IMR-90 (cell line): Measurements from ENCODE around the gene C3orf33. TPM values are rescaled to one million over a fixed set of nuclear protein-coding genes. Genes with fewer than 3 reads are reported as not detected.

Experiments used
- ATAC-seq: fragments of 200-7000 bp; cut with Tn5 transposase; 2 replicates; pipeline ENCODE4 v1.9.1; 2020; ENCODE audit warnings: low read depth, mild to moderate bottlenecking, moderate library complexity
- BruUV-seq: library from RNA; stranded (reverse); fragments of 400-500 nt; replicated peaks from 2 replicates; lab custom pipeline; 2021; lab: Mats Ljungman, UMichigan
- CTCF ChIA-PET: fragments of 300-600 bp; formaldehyde crosslinking; extraction: SDS; loops from one replicate; lab custom pipeline; 2021; ENCODE audit warnings: antibody characterized with exemption; lab: Yijun Ruan, JAX
- POLR2A ChIA-PET: fragments of 300-600 bp; sonication (Branson Sonifier 250); formaldehyde crosslinking; loops from one replicate; lab custom pipeline; 2022; ENCODE audit warnings: antibody characterized with exemption; ENCODE audit not compliant: unreplicated experiment; lab: Charles Lee
- DNase-seq: peaks from one replicate; pipeline ENCODE4 v3.0.0; 2013
- H2AFZ ChIP-seq: replicated peaks from 2 replicates; pipeline ENCODE3; 2013; ENCODE audit warnings: low read length, mild to moderate bottlenecking; ENCODE audit not compliant: poor library complexity
- H2AK5ac ChIP-seq: 2 replicates; pipeline ENCODE4 v1.6.1; 2013; ENCODE audit warnings: low read depth, low read length, inconsistent platforms
- H2AK9ac ChIP-seq: replicated peaks from 2 replicates; pipeline ENCODE3; 2013; ENCODE audit warnings: mild to moderate bottlenecking, low read depth, low read length, moderate library complexity; ENCODE audit not compliant: poor library complexity
- H2BK120ac ChIP-seq: 2 replicates; pipeline ENCODE4 v1.6.1; 2013; ENCODE audit warnings: low read depth, low read length, inconsistent platforms
- H2BK15ac ChIP-seq: 3 replicates; pipeline ENCODE4 v1.6.1; 2013; ENCODE audit warnings: low read depth, low read length, inconsistent platforms
- H2BK20ac ChIP-seq: 2 replicates; pipeline ENCODE4 v1.6.1; 2013; ENCODE audit warnings: low read depth, mild to moderate bottlenecking, inconsistent platforms, low read length, moderate library complexity
- H2BK5ac ChIP-seq: 2 replicates; pipeline ENCODE4 v1.6.1; 2013; ENCODE audit warnings: mild to moderate bottlenecking, low read depth, low read length, inconsistent platforms; ENCODE audit not compliant: poor library complexity, severe bottlenecking
- H3K14ac ChIP-seq: replicated peaks from 2 replicates; pipeline ENCODE4 v1.6.1; 2013; ENCODE audit warnings: low read depth, low read length, inconsistent platforms
- H3K18ac ChIP-seq: 2 replicates; pipeline ENCODE4 v1.6.1; 2013; ENCODE audit warnings: low read depth, low read length, control low read depth
- H3K23ac ChIP-seq: 2 replicates; pipeline ENCODE4 v1.6.1; 2013; ENCODE audit warnings: low read depth, low read length, inconsistent platforms
- H3K27ac ChIP-seq: 2 replicates; pipeline ENCODE4 v1.5.1; 2013; ENCODE audit warnings: mild to moderate bottlenecking, control low read depth, low read length; ENCODE audit not compliant: insufficient read depth
- H3K27me3 ChIP-seq: 2 replicates; pipeline ENCODE4 v1.6.1; 2013; ENCODE audit warnings: low read length; ENCODE audit not compliant: control insufficient read depth, insufficient read depth
- H3K36me3 ChIP-seq: 2 replicates; pipeline ENCODE4 v1.6.1; 2013; ENCODE audit warnings: low read length, mixed read lengths; ENCODE audit not compliant: control insufficient read depth, insufficient read depth
- H3K4ac ChIP-seq: 2 replicates; pipeline ENCODE4 v1.6.1; 2013; ENCODE audit warnings: low read depth, low read length, inconsistent platforms
- H3K4me1 ChIP-seq: 2 replicates; pipeline ENCODE4 v1.6.1; 2013; ENCODE audit warnings: low read length, mixed read lengths; ENCODE audit not compliant: control insufficient read depth, insufficient read depth
- H3K4me2 ChIP-seq: 2 replicates; pipeline ENCODE4 v1.6.1; 2013; ENCODE audit warnings: low read depth, mild to moderate bottlenecking, control low read depth, low read length, moderate library complexity
- H3K4me3 ChIP-seq: 2 replicates; pipeline ENCODE4 v1.5.1; 2013; ENCODE audit warnings: low read depth, mild to moderate bottlenecking, control low read depth, low read length, moderate library complexity; ENCODE audit not compliant: insufficient read depth
- H3K56ac ChIP-seq: 2 replicates; pipeline ENCODE4 v1.6.1; 2013; ENCODE audit warnings: low read length, inconsistent platforms; ENCODE audit not compliant: insufficient read depth; ENCODE audit errors: extremely low read depth
- H3K79me1 ChIP-seq, 2 experiments: 2 replicates each; pipeline ENCODE4 v1.6.1; 2013; ENCODE audit warnings: low read length in 2 of 2, inconsistent platforms in 1 of 2, low read depth in 1 of 2
- H3K9ac ChIP-seq: 2 replicates; pipeline ENCODE4 v1.6.1; 2013; ENCODE audit warnings: low read depth, low read length, control low read depth
- H3K9me1 ChIP-seq: 2 replicates; pipeline ENCODE4 v1.6.1; 2013; ENCODE audit warnings: low read length, inconsistent platforms; ENCODE audit not compliant: insufficient read depth
- H3K9me3 ChIP-seq: 2 replicates; pipeline ENCODE4 v1.6.1; 2013; ENCODE audit warnings: low read length; ENCODE audit not compliant: control insufficient read depth, insufficient read depth
- H4K20me1 ChIP-seq: 2 replicates; pipeline ENCODE4 v1.6.1; 2013; ENCODE audit warnings: low read length, inconsistent platforms; ENCODE audit not compliant: insufficient read depth
- H4K5ac ChIP-seq: 2 replicates; pipeline ENCODE4 v1.6.1; 2013; ENCODE audit warnings: mild to moderate bottlenecking, low read depth, low read length, control low read depth
- H4K8ac ChIP-seq, 2 experiments: 2 replicates each; pipeline ENCODE4 v1.6.1; 2013; ENCODE audit warnings: low read depth in 2 of 2, low read length in 2 of 2, control low read depth in 1 of 2, inconsistent platforms in 1 of 2
- H4K91ac ChIP-seq: 2 replicates; pipeline ENCODE4 v1.6.1; 2013; ENCODE audit warnings: low read depth, low read length, inconsistent platforms; ENCODE audit not compliant: insufficient read depth
- CEBPB ChIP-seq: IDR thresholded peaks from 2 replicates; pipeline ENCODE4 v1.6.1; 2012; ENCODE audit warnings: low read depth, low read length, improper control_type of control experiment
- POLR2A ChIP-seq: IDR thresholded peaks from 2 replicates; pipeline ENCODE4 v1.6.1; 2012; ENCODE audit warnings: mild to moderate bottlenecking, low read depth, low read length
- WGBS, 2 experiments: methylation state at CpG; one replicate each; pipeline versions ENCODE4 v1.1.5 to v1.1.7; 2013; ENCODE audit warnings: missing lambda C conversion rate in 2 of 2; ENCODE audit not compliant: insufficient read length in 1 of 2; ENCODE audit errors: extremely low coverage in 2 of 2; 5-methylcytosine and 5-hydroxymethylcytosine counted together
- dilution Hi-C: fragments of 300-500 bp; cut with HindIII; formaldehyde crosslinking; loops from one replicate; pipeline ENCODE4 v1.14.3; 2018; ENCODE audit warnings: low sequenced_read_pairs; ENCODE audit not compliant: unreplicated experiment
- in situ Hi-C: fragments of 300-500 bp; cut with MboI; formaldehyde crosslinking; loops from 3 replicates; pipeline ENCODE4 v1.14.3; 2019; ENCODE audit warnings: low sequenced_read_pairs, inconsistent platforms, mixed read lengths
- intact Hi-C: fragments of 100-400 bp; cut with micrococcal nuclease; formaldehyde crosslinking; loops from 2 replicates; pipeline ENCODE4 v1.10.0; 2022
- polyA plus RNA-seq, 3 experiments: library from polyadenylated mRNA; depleted of rRNA; stranded (reverse); fragments of >200 nt; gene quantifications; 2 replicates each; pipeline ENCODE4 v1.2.3, GENCODE V29; 2012; ENCODE audit warnings: low replicate concordance in 1 of 3
- total RNA-seq: library from RNA; depleted of rRNA; stranded (reverse); fragments of >200 nt; gene quantifications from 2 replicates; pipeline ENCODE4 v1.2.3, GENCODE V29; 2012

The C3orf33 gene
- total and polyA plus RNA-seq, 2 of the 4 experiments (the other 2 are of a cell fraction): 0.72 to 1.2 TPM

- no peak overlapping the region for H3K14ac ChIP-seq
- H2BK120ac ChIP-seq: no peak overlapping the region
- no peak overlapping the region for H2BK5ac ChIP-seq
- ATAC-seq (no peak), DNase-seq (no peak)
- no peak overlapping the region for H2AK9ac ChIP-seq
- H4K8ac ChIP-seq: no peak overlapping the region
- H3K27me3 ChIP-seq: peaks cover 42% of the 10 kb centered on the region
- H3K9me3 ChIP-seq: no peaks in the 10 kb centered on the region
- H4K91ac ChIP-seq: no peak overlapping the region
- no peak overlapping the region for H2AFZ ChIP-seq
- H3K56ac ChIP-seq: no peak overlapping the region
- ChIA-PET POLR2A (interaction anchor here (0.6 kb wide), 1 partner anchor 647 kb away, joined by 3 read pairs; no protein-coding TSS in a partner anchor), CTCF (no interaction called here)
- 100% methylated on average over 1 of the region's 5 CpGs; no CpG with 5 or more reads in 1 of the 2 experiments for WGBS, 2 experiments
- no peak overlapping the region for H3K4me2 ChIP-seq
- H3K9ac ChIP-seq: no peak overlapping the region
- BruUV-seq: no TSS peak
- intact Hi-C loops (no loop called here), dilution Hi-C loops (no loop called here), in situ Hi-C loops (no loop called here)
- H3K9me1 ChIP-seq: no peaks in the 10 kb centered on the region
- no peaks in the 10 kb centered on the region for H3K79me1 ChIP-seq
- H4K5ac ChIP-seq: no peak overlapping the region
- H3K27ac ChIP-seq: no peak overlapping the region
- H2BK15ac ChIP-seq: no peak overlapping the region
- no peak overlapping the region for H3K23ac ChIP-seq
- TF ChIP-seq POLR2A: no peak
- TF ChIP-seq CEBPB: peak; percentile 72
- no peak overlapping the region for H2BK20ac ChIP-seq
- H3K18ac ChIP-seq: no peak overlapping the region
- H4K20me1 ChIP-seq: no peaks in the 10 kb centered on the region
- no peak overlapping the region for H2AK5ac ChIP-seq
- no peaks in the 10 kb centered on the region for H3K36me3 ChIP-seq
- H3K4me1 ChIP-seq: no peaks in the 10 kb centered on the region; the same call in 1 of the 2 replicates
- no peak overlapping the region for H3K4ac ChIP-seq
- H3K4me3 ChIP-seq: no peak overlapping the region
Measured at GRCh38 chr3:155742349-155742965, 63.6 kb downstream of the C3orf33 start.
